WERI-Rb-1 (cell line): ENCODE results near the gene ZNF665.
A peak's percentile ranks its signal among the peaks of the same experiment; 100 is the strongest.
"Not testable (repeated sequence)": the region's sequence is repeated elsewhere in the genome, so short reads cannot be mapped to it uniquely, and the experiment has no call there.

Source experiments
- DNase-seq: peaks from one replicate; pipeline ENCODE4 v3.0.0-alpha.2; 2020
- H3K27ac ChIP-seq: fragments of 250-450 bp; sonication (Bioruptor Pico); 2 replicates; pipeline ENCODE4 v1.5.1; 2020; ENCODE audit warnings: mild to moderate bottlenecking, moderate library complexity
- H3K27me3 ChIP-seq: fragments of 250-450 bp; sonication (Bioruptor Pico); 2 replicates; pipeline ENCODE4 v1.5.1; 2021; ENCODE audit warnings: mild to moderate bottlenecking, low read depth, moderate library complexity; ENCODE audit not compliant: insufficient read depth, severe bottlenecking
- H3K36me3 ChIP-seq: fragments of 250-450 bp; sonication (Bioruptor Pico); 2 replicates; pipeline ENCODE4 v1.5.1; 2020; ENCODE audit warnings: mild to moderate bottlenecking, moderate library complexity
- H3K4me3 ChIP-seq: 2 replicates; pipeline ENCODE4 v1.5.1; 2011; ENCODE audit warnings: low read depth, mild to moderate bottlenecking, control low read depth, low read length
- H3K9me3 ChIP-seq: fragments of 250-450 bp; sonication (Bioruptor Pico); 2 replicates; pipeline ENCODE4 v1.5.1; 2021; ENCODE audit warnings: mild to moderate bottlenecking, moderate library complexity; ENCODE audit not compliant: severe bottlenecking
- TF ChIP-seq, protein P1 (sequence below): IDR thresholded peaks from 2 replicates; pipeline ENCODE4 v1.5.1; 2011; ENCODE audit warnings: low read depth, mild to moderate bottlenecking, control low read depth, inconsistent platforms, low read length

ZNF665 gene

DNA sequence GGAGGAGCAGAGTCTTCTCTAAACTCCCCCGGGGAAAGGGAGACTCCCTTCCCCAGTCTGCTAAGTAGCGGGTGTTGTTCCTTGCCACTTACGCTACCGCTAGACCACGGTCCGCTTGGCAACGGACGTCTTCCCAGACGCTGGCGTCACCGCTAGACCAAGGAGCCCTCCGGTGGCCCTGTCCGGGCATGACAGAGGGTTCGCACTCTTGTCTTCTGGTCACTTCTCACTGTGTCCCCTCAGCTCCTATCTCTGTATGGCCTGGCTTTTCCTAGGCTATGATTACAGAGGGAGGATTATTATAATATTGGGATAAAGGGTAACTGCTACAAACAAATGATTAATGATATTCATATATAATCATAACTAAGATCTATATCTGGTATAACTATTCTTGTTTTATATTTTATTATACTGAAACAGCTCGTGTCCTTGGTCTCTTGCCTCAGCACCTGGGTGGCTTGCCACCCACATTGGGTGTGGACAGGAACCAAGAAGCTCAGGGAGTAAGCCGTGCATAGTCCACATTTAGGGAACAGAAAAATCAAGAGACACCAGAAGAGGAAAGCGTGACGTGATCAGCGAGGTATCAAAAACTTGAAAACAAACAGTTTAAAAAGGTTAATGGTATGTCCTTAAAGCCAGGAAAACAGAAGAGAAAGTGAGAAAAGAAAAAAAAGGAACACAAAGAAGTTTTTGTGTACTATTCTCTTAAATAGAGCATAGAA, 7.8 kb downstream of the ZNF665 start:
- not testable (repeated sequence) for H3K4me3 ChIP-seq, H3K36me3 ChIP-seq, H3K9me3 ChIP-seq, H3K27ac ChIP-seq, H3K27me3 ChIP-seq
- TF ChIP-seq, protein P1, sequence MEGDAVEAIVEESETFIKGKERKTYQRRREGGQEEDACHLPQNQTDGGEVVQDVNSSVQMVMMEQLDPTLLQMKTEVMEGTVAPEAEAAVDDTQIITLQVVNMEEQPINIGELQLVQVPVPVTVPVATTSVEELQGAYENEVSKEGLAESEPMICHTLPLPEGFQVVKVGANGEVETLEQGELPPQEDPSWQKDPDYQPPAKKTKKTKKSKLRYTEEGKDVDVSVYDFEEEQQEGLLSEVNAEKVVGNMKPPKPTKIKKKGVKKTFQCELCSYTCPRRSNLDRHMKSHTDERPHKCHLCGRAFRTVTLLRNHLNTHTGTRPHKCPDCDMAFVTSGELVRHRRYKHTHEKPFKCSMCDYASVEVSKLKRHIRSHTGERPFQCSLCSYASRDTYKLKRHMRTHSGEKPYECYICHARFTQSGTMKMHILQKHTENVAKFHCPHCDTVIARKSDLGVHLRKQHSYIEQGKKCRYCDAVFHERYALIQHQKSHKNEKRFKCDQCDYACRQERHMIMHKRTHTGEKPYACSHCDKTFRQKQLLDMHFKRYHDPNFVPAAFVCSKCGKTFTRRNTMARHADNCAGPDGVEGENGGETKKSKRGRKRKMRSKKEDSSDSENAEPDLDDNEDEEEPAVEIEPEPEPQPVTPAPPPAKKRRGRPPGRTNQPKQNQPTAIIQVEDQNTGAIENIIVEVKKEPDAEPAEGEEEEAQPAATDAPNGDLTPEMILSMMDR, result peak; percentile 14; the same call in 1 of the 2 replicates
- DNase-seq, result peak; percentile 27

DNA sequence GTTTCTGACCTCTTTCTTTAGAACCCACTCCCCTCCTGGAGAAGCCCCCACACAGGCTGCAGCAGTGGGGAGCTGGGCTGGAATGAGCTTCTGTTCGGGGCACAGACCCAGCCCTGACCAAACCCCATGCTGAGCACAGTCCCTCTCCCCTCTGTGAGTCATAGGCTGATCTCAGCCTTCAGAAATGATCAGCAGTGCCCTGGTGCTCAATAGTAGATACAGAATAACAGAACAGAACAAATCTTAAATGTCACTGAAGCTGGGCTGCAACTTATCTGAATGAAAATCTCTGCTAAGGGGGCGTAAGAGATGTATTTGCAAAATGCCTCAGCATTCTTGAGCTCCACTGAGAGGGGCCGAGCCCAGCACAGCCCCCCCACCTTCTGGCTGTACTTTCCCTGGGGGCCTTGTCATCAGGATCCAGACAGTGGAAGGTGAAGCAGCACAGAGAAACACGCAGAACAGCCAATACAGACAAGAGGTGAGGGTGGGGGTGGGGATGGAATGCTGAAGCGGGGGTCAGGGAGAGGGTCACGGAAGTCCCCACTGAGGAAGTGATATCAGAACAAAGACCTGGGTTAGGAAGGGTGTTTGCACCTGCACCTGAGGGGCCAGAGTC, 9.9 kb downstream of the ZNF665 start:
- Histone ChIP-seq H3K27me3 (no peaks in the 10 kb centered on the region), H3K9me3 (no peaks in the 10 kb centered on the region), H3K4me3 (no peak overlapping the region), H3K36me3 (no peaks in the 10 kb centered on the region; the same call in 1 of the 2 replicates), H3K27ac (no peak overlapping the region)
- TF ChIP-seq, protein P1, result no peak
- no peak for DNase-seq

DNA sequence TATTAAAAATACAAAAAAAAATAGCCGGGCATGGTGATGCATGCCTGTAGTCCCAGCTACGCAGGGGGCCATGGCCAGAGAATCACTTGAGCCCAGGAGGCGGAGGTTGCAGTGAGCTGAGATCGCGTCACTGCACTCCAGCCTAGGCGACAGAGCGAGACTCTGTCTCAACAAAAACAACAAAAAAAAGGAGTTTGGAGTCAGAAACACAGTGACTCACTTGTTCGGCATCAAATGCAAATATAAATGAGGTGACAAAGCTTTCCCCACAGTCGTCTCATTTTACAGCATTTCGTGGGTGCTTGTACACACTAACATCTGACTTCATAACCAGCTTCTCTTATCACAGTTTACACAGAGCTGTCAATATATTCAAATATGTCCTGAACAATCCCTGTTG, 11.0 kb downstream of the ZNF665 start:
- H3K36me3 ChIP-seq, result no peaks in the 10 kb centered on the region; the same call in 1 of the 2 replicates
- TF ChIP-seq, protein P1, result no peak
- no peak overlapping the region for H3K27ac ChIP-seq
- H3K27me3 ChIP-seq, result no peaks in the 10 kb centered on the region
- no peak overlapping the region for H3K4me3 ChIP-seq
- no peaks in the 10 kb centered on the region for H3K9me3 ChIP-seq
- no peak for DNase-seq

DNA sequence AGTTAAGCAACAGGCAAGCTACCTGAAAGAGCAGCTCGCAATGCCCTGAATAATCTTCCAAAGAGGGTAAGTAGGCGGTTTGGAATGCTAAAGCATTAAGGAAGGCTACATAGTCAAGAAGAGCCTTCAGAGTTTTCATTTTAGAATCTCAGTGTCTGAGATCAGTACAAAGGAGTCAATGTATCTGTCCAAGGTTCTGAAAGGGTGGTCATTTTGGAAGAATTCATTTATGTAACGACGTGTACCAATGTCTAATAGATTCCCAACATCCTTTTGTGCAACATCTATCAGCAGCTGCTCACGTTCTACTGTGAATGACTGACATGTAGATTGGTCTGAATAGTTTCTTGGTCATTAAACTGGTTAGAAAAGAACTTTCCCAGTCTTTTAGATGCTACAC, 15.2 kb downstream of the ZNF665 start:
- no peaks in the 10 kb centered on the region for H3K27me3 ChIP-seq
- no peak overlapping the region for H3K27ac ChIP-seq
- no peak overlapping the region for H3K4me3 ChIP-seq
- TF ChIP-seq, protein P1, result no peak
- no peaks in the 10 kb centered on the region; the same call in 1 of the 2 replicates for H3K36me3 ChIP-seq
- DNase-seq, result no peak
- H3K9me3 ChIP-seq, result no peaks in the 10 kb centered on the region

DNA sequence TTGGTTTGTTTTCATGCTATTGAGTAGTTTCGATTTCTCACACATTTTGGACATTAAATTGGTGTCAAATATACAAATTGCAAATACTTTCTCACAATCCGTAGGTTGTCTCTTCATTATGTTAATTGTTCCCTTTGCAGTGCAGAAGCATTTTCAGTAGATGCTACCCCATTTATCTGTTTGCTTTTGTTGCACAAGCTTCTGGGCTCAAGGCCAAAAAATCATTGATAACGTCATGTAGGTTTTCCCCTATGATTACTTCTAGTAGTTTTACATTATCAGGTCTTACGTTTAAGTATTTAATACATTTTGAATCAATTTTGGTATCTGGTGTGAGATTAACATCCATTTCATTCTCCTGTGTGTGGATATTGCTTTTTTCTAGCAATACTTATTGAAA, 20.3 kb downstream of the ZNF665 start:
- TF ChIP-seq, protein P1, result no peak
- Histone ChIP-seq H3K36me3 (no peaks in the 10 kb centered on the region), H3K27me3 (no peaks in the 10 kb centered on the region), H3K27ac (no peak overlapping the region), H3K4me3 (no peak overlapping the region), H3K9me3 (no peaks in the 10 kb centered on the region)
- no peak for DNase-seq

DNA sequence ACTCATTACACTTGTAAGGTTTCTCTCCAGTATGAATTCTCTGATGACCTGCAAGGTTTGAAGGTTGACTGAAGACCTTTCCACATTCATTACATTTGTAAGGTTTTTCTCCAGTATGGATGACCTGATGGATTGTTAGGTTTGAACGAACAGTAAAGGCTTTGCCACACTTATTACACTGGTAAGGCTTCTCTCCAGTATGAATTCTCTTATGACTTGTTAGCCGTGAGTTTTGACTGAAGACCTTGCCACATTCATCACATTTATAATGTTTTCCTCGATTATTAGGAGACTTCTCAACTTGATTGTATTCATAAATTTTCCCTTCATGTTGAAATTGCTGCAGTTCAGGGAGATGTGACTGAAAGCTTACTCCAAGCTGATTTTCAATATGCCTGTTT, 27.5 kb downstream of the ZNF665 start:
- H3K4me3 ChIP-seq, result no peak overlapping the region

More for the DNA sequence above, 27.5 kb downstream of the ZNF665 start:
- H3K9me3 ChIP-seq, result peaks cover 4% of the 10 kb centered on the region
- TF ChIP-seq, protein P1, result no peak
- no peak overlapping the region for H3K27ac ChIP-seq
- H3K27me3 ChIP-seq, result no peaks in the 10 kb centered on the region
- H3K36me3 ChIP-seq, result peaks cover 4% of the 10 kb centered on the region; the same call in 1 of the 2 replicates
- no peak for DNase-seq
